Progenitor cell of endocrine pancreas (in vitro differentiated cells): ENCODE results near the gene CTNNA2. TPM values are rescaled to one million over a fixed set of nuclear protein-coding genes. Genes with fewer than 3 reads are reported as not detected.

Experiments used
- DNase-seq: peaks from one replicate; pipeline ENCODE4 v3.0.0; 2021; ENCODE audit warnings: low spot score; ENCODE audit not compliant: unreplicated experiment
- H3K27ac Mint-ChIP-seq: 2 replicates; pipeline ENCODE4 v1.8.0; 2021; ENCODE audit warnings: mild to moderate bottlenecking, moderate library complexity, mixed read lengths
- H3K27me3 Mint-ChIP-seq: 2 replicates; pipeline ENCODE4 v1.8.0; 2021; ENCODE audit warnings: mixed read lengths
- H3K36me3 Mint-ChIP-seq: 2 replicates; pipeline ENCODE4 v1.8.0; 2022; ENCODE audit warnings: mixed read lengths; ENCODE audit not compliant: insufficient read depth
- H3K4me1 Mint-ChIP-seq: 2 replicates; pipeline ENCODE4 v1.8.0; 2021; ENCODE audit warnings: low read depth, mixed read lengths
- H3K4me3 Mint-ChIP-seq: 2 replicates; pipeline ENCODE4 v1.8.0; 2021; ENCODE audit warnings: low read depth, mild to moderate bottlenecking, moderate library complexity, mixed read lengths
- H3K9me3 Mint-ChIP-seq: 2 replicates; pipeline ENCODE4 v1.8.0; 2021; ENCODE audit warnings: low read depth, mixed read lengths
- CTCF ChIP-seq: fragments of 200-600 bp; sonication (generic); IDR thresholded peaks from one replicate; pipeline ENCODE4 v1.5.0; 2021; ENCODE audit warnings: antibody characterized with exemption, mild to moderate bottlenecking; ENCODE audit not compliant: unreplicated experiment
- total RNA-seq: library from RNA; stranded (reverse); gene quantifications from 2 replicates; pipeline ENCODE4 v1.2.1, GENCODE V29; 2021

Gene CTNNA2
- total RNA-seq, 1 donor from 2014 or later, result 10.2 TPM

GRCh38 chr2:80573950-80574349 is 1061.1 kb downstream of the CTNNA2 start:
- no peak overlapping the region for H3K27ac Mint-ChIP-seq
- no peaks in the 10 kb centered on the region for H3K4me1 Mint-ChIP-seq
- no peak overlapping the region for H3K4me3 Mint-ChIP-seq
- no peaks in the 10 kb centered on the region for H3K36me3 Mint-ChIP-seq
- no peak for DNase-seq
- no peaks in the 10 kb centered on the region for H3K27me3 Mint-ChIP-seq
- no peak for TF ChIP-seq CTCF
- H3K9me3 Mint-ChIP-seq, result no peaks in the 10 kb centered on the region

- TF ChIP-seq CTCF, result no peak
- Mint-ChIP-seq H3K36me3 (no peaks in the 10 kb centered on the region), H3K9me3 (no peaks in the 10 kb centered on the region), H3K4me3 (no peak overlapping the region), H3K27me3 (no peaks in the 10 kb centered on the region), H3K4me1 (no peaks in the 10 kb centered on the region), H3K27ac (no peak overlapping the region)
- DNase-seq, result no peak
Measured at GRCh38 chr2:80579756-80580155, 1066.9 kb downstream of the CTNNA2 start.

GRCh38 chr2:80591233-80591632 is 1078.4 kb downstream of the CTNNA2 start:
- H3K9me3 Mint-ChIP-seq, result peaks cover 6% of the 10 kb centered on the region
- no peaks in the 10 kb centered on the region for H3K27me3 Mint-ChIP-seq
- no peak for DNase-seq
- TF ChIP-seq CTCF, result no peak
- H3K4me1 Mint-ChIP-seq, result no peaks in the 10 kb centered on the region
- H3K4me3 Mint-ChIP-seq, result no peak overlapping the region
- H3K36me3 Mint-ChIP-seq, result no peaks in the 10 kb centered on the region
- no peak overlapping the region for H3K27ac Mint-ChIP-seq

GRCh38 chr2:80592106-80592505 is 1079.3 kb downstream of the CTNNA2 start:
- no peak for DNase-seq
- no peaks in the 10 kb centered on the region for H3K27me3 Mint-ChIP-seq
- TF ChIP-seq CTCF, result no peak
- no peak overlapping the region for H3K4me3 Mint-ChIP-seq
- peaks cover 13% of the 10 kb centered on the region for H3K9me3 Mint-ChIP-seq
- H3K4me1 Mint-ChIP-seq, result no peaks in the 10 kb centered on the region
- H3K27ac Mint-ChIP-seq, result no peak overlapping the region
- peaks cover 2% of the 10 kb centered on the region for H3K36me3 Mint-ChIP-seq

- H3K27ac Mint-ChIP-seq, result no peak overlapping the region
- H3K36me3 Mint-ChIP-seq, result no peaks in the 10 kb centered on the region
- H3K4me1 Mint-ChIP-seq, result peaks cover 5% of the 10 kb centered on the region
- DNase-seq, result no peak
- no peaks in the 10 kb centered on the region for H3K27me3 Mint-ChIP-seq
- no peak overlapping the region for H3K4me3 Mint-ChIP-seq
- TF ChIP-seq CTCF, result no peak
- no peaks in the 10 kb centered on the region for H3K9me3 Mint-ChIP-seq
Measured at GRCh38 chr2:80610108-80610507, 1097.3 kb downstream of the CTNNA2 start.
